Peyer's patch (tissue), 4 donors: ENCODE measurements around the gene PLPP7. TPM values are rescaled to one million over a fixed set of nuclear protein-coding genes. Genes with fewer than 3 reads are reported as not detected.
"Not testable (repeated sequence)": the region's sequence is repeated elsewhere in the genome, so short reads cannot be mapped to it uniquely, and the experiment has no call there.

ENCODE experiments used
- DNase-seq, 3 donors: peaks; one replicate each; pipeline ENCODE4 v3.0.0-alpha.2; 2017 to 2019
- H3K27ac ChIP-seq, 4 donors: fragments of 200-600 bp; sonication (generic); one replicate each; pipeline ENCODE4 v1.5.1; 2016 to 2019
- H3K27me3 ChIP-seq, 2 donors: fragments of 200-600 bp; sonication (generic); one replicate each; pipeline ENCODE4 v1.5.1; 2019
- H3K36me3 ChIP-seq, 3 donors: fragments of 200-600 bp; sonication (generic); one replicate each; pipeline ENCODE4 v1.5.1; 2016 to 2019
- H3K4me1 ChIP-seq, 4 donors: fragments of 200-600 bp; sonication (generic); one replicate each; pipeline ENCODE4 v1.5.1; 2016 to 2019
- H3K4me3 ChIP-seq, 4 donors: fragments of 200-600 bp; sonication (generic); 1 replicate in 3 of 4; 2 replicates in 1 of 4; pipeline ENCODE4 v1.5.1; 2016 to 2019; ENCODE audit warnings: mild to moderate bottlenecking in 1 of 4
- H3K9me3 ChIP-seq, 4 donors: fragments of 200-600 bp; sonication (generic); one replicate each; pipeline ENCODE4 v1.5.1; 2016 to 2019; ENCODE audit warnings: mild to moderate bottlenecking in 1 of 4
- CTCF ChIP-seq, 6 experiments: fragments of 450-650 bp in 4 of 6; fragments of 200-600 bp in 2 of 6; sonication (generic) in 1 of 6; IDR thresholded peaks; one replicate each; pipeline ENCODE4 v1.5.1; 2017 to 2019; ENCODE audit warnings: antibody characterized with exemption in 6 of 6, mild to moderate bottlenecking in 3 of 6, moderate library complexity in 1 of 6
- POLR2A ChIP-seq, 2 donors: fragments of 450-650 bp; IDR thresholded peaks; one replicate each; pipeline ENCODE4 v1.5.1; 2017; ENCODE audit warnings: antibody characterized with exemption in 2 of 2, mild to moderate bottlenecking in 2 of 2, moderate library complexity in 2 of 2
- total RNA-seq, 4 donors: library from RNA; depleted of rRNA; stranded (reverse); fragments of >200 nt; gene quantifications; one replicate each; pipeline ENCODE4 v1.1.0, GENCODE V29; 2016

The PLPP7 gene
- total RNA-seq, 4 donors from 2014 or later: 1.3 to 3.3 (median 2.4) TPM

- Histone ChIP-seq H3K9me3 (no peaks in the 10 kb centered on the region), H3K27me3 (no peaks in the 10 kb centered on the region), H3K27ac (no peak overlapping the region), H3K36me3 (no peaks in the 10 kb centered on the region), H3K4me3 (no peak overlapping the region), H3K4me1 (peaks cover 0 to 13% (median 0%) of the 10 kb centered on the region in 4 donors)
- no peak for DNase-seq
- TF ChIP-seq POLR2A (IDR thresholded peaks at IDR 0.05): no peak
- TF ChIP-seq CTCF (IDR thresholded peaks at IDR 0.05): no peak
Measured at GRCh38 chr9:131348631-131349521, 59.4 kb downstream of the PLPP7 start.

GRCh38 chr9:131349522-131349880 is 60.0 kb downstream of the PLPP7 start:
- DNase-seq: no peak
- Histone ChIP-seq H3K4me3 (peak overlapping the region in 1 of 4 donors; percentile 27), H3K27ac (no peak overlapping the region), H3K27me3 (no peaks in the 10 kb centered on the region), H3K36me3 (no peaks in the 10 kb centered on the region), H3K4me1 (peaks cover 0 to 13% (median 0%) of the 10 kb centered on the region in 4 donors), H3K9me3 (no peaks in the 10 kb centered on the region)
- TF ChIP-seq POLR2A (IDR thresholded peaks at IDR 0.05) (no peak), CTCF (IDR thresholded peaks at IDR 0.05) (no peak)

GRCh38 chr9:131349881-131350563 is 60.5 kb downstream of the PLPP7 start:
- Histone ChIP-seq H3K27ac (no peak overlapping the region), H3K27me3 (no peaks in the 10 kb centered on the region), H3K9me3 (no peaks in the 10 kb centered on the region), H3K4me1 (peaks cover 0 to 13% (median 0%) of the 10 kb centered on the region in 4 donors), H3K36me3 (no peaks in the 10 kb centered on the region), H3K4me3 (peak overlapping the region in 2 of 4 donors; percentile 27 to 37)
- peak; percentile 62 to 90 (median 86) for TF ChIP-seq CTCF (IDR thresholded peaks at IDR 0.05)
- TF ChIP-seq POLR2A (IDR thresholded peaks at IDR 0.05): peak in 1 of 2 donors; percentile 14
- DNase-seq: peak; percentile 91 to 96 (median 92)

- H3K36me3 ChIP-seq, H3K9me3 ChIP-seq, H3K27ac ChIP-seq, H3K4me1 ChIP-seq, H3K4me3 ChIP-seq, H3K27me3 ChIP-seq, DNase-seq: not testable (repeated sequence)
Measured at GRCh38 chr9:131356479-131356878, 67.0 kb downstream of the PLPP7 start.

GRCh38 chr9:131358556-131358955 is 69.0 kb downstream of the PLPP7 start:
- TF ChIP-seq CTCF (IDR thresholded peaks at IDR 0.05) (no peak), POLR2A (IDR thresholded peaks at IDR 0.05) (no peak)
- H3K4me3 ChIP-seq: no peak overlapping the region

More at GRCh38 chr9:131358556-131358955, 69.0 kb downstream of the PLPP7 start:
- no peak overlapping the region for H3K27ac ChIP-seq
- H3K36me3 ChIP-seq: no peaks in the 10 kb centered on the region
- H3K9me3 ChIP-seq: no peaks in the 10 kb centered on the region
- no peak for DNase-seq
- no peaks in the 10 kb centered on the region for H3K27me3 ChIP-seq
- H3K4me1 ChIP-seq: no peaks in the 10 kb centered on the region

Other genes starting within 250 kb of the PLPP7 start
- gene AIF1L, start 193.2 kb upstream of the PLPP7 start, total RNA-seq: 10 to 100 TPM in 1 of 4 donors, 1 to 10 TPM in 3; 1.5 to 10.7 (median 2.8) TPM
- gene NUP214, start 164.1 kb upstream of the PLPP7 start, total RNA-seq: 100 to 1,000 TPM in 2 of 4 donors, 10 to 100 TPM in 2; 48.2 to 159 (median 88.2) TPM
- 1 to 10 TPM in 3 of 4 donors, under 1 TPM in 1; 0.95 to 8.3 (median 3.3) TPM for gene FAM78A, start 13.2 kb upstream of the PLPP7 start, total RNA-seq
- 100 to 1,000 TPM; 109 to 174 (median 149) TPM for gene PRRC2B, start 104.4 kb downstream of the PLPP7 start, total RNA-seq
- 10 to 100 TPM; 37.1 to 94.8 (median 46.1) TPM for gene POMT1, start 213.2 kb downstream of the PLPP7 start, total RNA-seq
- 10 to 100 TPM; 20.6 to 37.2 (median 31.1) TPM for gene UCK1, start 241.5 kb downstream of the PLPP7 start, total RNA-seq